ENCODE measurements around the gene SMIM24. TPM values are rescaled to one million over a fixed set of nuclear protein-coding genes. Genes with fewer than 3 reads are reported as not detected.
A peak's percentile ranks its signal among the peaks of the same experiment; 100 is the strongest.
"Not testable (repeated sequence)": the region's sequence is repeated elsewhere in the genome, so short reads cannot be mapped to it uniquely, and the experiment has no call there.

Gene SMIM24
- total and polyA plus RNA-seq, 2 donors: not detected

DNA sequence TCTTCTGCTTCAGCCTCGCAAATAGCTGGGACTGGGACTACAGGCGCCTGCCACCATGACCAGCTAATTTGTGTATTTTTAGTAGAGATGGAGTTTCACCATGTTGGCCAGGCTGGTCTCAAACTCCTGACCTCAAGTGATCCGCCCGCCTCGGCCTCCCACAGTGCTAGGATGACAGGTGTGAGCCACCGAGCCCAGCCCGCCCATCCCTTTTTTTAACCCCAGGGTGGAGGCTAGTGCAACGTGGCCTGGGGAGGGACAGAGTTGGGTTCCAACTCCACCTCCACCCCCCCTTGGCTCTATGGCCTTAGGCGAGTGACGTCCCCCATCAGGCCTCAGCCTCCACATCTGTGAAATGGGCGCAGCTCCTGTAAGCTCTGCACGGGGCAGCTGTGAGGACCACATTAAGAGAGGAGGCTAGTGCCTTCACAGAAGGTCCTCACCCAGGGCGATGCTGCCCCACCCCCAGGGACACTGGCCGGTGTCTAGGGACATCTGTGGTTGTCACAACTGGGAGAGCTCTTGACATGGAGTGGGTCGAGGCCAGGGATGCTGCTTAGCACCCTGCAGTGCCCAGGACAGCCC, 37.7 kb downstream of the SMIM24 start:
- H3K36me3 ChIP-seq (ENCODE audit: insufficient read depth): peaks cover 2% of the 10 kb centered on the region
- no peaks in the 10 kb centered on the region for H3K4me1 ChIP-seq (ENCODE audit: insufficient read depth)
- no peak for DNase-seq (ENCODE audit: extremely low spot score)
- WGBS: 91% methylated on average over 15 of the region's 15 CpGs
- H3K27ac ChIP-seq (ENCODE audit: low read depth): no peak overlapping the region
- no peak overlapping the region for H3K4me3 ChIP-seq (ENCODE audit: low read depth, low read length)

DNA sequence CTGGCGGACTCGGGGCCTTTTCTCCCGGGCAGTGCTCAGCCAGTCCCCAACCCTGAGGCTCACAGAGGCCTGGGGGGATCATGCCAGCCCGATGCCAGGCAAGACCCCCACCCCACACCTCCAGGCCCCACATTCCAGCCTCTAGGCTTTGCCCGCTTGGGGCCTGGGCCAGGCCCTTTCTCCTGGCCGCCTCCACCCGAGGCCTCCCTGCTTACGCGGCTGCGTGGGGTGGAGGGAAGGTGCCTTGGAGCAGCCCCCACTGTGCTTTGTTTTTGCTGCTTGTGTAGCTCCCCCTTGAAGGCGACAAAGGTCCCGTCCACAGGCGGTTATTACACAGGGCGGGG, 38.4 kb downstream of the SMIM24 start:
- H3K4me3 ChIP-seq (ENCODE audit: low read depth, low read length): no peak overlapping the region
- no peaks in the 10 kb centered on the region for H3K36me3 ChIP-seq (ENCODE audit: insufficient read depth)
- H3K4me1 ChIP-seq (ENCODE audit: insufficient read depth): no peaks in the 10 kb centered on the region
- H3K27ac ChIP-seq (ENCODE audit: low read depth): no peak overlapping the region
- WGBS: 74% methylated on average over 14 of the region's 14 CpGs
- DNase-seq (ENCODE audit: extremely low spot score): no peak

DNA sequence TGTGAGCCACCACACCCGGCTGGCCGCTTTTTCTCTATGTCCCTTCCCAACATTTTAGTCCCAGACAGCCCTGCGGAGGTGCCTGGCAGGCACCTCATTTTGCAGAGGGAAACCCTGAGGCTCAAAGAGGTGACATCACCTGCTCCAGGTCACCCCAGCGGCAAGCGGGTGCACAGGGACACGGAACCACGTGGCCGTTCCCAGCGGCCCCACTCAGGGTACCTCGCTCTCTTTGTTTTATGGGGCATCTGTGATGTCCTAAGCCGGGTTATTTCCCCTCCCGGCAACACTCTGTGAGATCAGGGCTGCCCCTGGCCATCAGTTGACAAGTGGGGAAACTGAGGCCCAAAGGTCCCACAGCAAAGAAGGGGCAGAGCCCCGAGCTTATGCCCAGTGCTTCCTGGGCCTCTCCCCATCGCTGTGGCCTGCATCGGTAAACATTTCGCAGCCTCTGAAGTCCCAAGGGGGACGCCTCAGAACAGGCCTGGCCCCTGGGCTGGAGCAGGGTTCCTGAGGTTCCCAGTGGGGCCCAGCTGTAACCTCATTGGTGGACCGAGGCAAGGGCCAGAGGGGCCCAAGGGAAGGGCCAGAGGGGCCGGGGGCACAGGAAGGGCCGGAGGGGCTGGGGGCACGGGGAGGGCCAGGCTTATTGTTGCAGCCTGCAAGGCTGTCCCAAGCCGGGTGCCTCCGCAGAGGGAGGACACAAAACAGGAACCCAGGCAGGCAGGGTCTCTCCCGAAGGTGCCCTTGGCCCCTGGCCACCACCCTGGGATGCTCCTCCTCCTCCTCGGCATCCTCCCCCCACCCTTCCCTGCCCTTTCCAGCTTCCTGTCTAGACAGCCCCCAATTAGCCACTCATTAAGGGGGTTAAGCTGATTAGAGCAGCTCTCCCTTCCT, 39.0 kb downstream of the SMIM24 start:
- H3K36me3 ChIP-seq (ENCODE audit: insufficient read depth): no peaks in the 10 kb centered on the region
- no peaks in the 10 kb centered on the region for H3K4me1 ChIP-seq (ENCODE audit: insufficient read depth)
- 71% methylated on average over 25 of the region's 25 CpGs for WGBS
- no peak overlapping the region for H3K27ac ChIP-seq (ENCODE audit: low read depth)
- no peak for DNase-seq (ENCODE audit: extremely low spot score)
- no peak overlapping the region for H3K4me3 ChIP-seq (ENCODE audit: low read depth, low read length)

- H3K4me3 ChIP-seq (ENCODE audit: low read depth, low read length): no peak overlapping the region
- no peaks in the 10 kb centered on the region for H3K4me1 ChIP-seq (ENCODE audit: insufficient read depth)
- H3K27ac ChIP-seq (ENCODE audit: low read depth): no peak overlapping the region
- DNase-seq (ENCODE audit: extremely low spot score): no peak
- 71% methylated on average over 13 of the region's 13 CpGs for WGBS
- no peaks in the 10 kb centered on the region for H3K36me3 ChIP-seq (ENCODE audit: insufficient read depth)
Measured at GRCh38 chr19:3440082-3440481, 40.2 kb downstream of the SMIM24 start.

GRCh38 chr19:3434630-3435553, 45.4 kb downstream of the SMIM24 start:
- Histone ChIP-seq H3K4me1 (ENCODE audit: insufficient read depth) (no peaks in the 10 kb centered on the region), H3K36me3 (ENCODE audit: insufficient read depth) (no peaks in the 10 kb centered on the region), H3K4me3 (ENCODE audit: low read depth, low read length) (peak overlapping the region; percentile 37), H3K27ac (ENCODE audit: low read depth) (peak overlapping the region; percentile 94)
- 3% methylated on average over 67 of the region's 67 CpGs for WGBS
- peak; percentile 86 for DNase-seq (ENCODE audit: extremely low spot score)

- 93% methylated on average over 11 of the region's 11 CpGs for WGBS
Measured at GRCh38 chr19:3433805-3434540, 46.4 kb downstream of the SMIM24 start.

DNA sequence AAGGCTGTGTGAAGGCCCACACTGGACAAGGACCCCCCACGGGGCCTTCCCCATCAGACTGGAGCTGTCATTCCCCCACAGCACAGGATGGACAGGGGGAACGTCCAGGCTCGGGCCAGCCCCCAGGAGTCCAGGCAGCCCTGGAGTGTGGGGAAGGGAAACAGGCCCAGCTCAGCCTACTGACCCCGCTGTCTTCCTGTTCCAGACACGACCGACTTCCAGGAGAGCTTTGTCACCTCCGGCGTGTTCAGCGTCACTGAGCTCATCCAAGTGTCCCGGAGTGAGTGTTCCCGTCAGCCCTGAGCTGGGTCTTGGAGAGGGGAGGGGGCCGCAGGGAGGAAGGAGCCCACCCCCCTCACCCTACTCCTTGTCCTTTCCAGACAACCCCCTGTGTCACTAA, 47.0 kb downstream of the SMIM24 start:
- no peak for DNase-seq (ENCODE audit: extremely low spot score)
- Histone ChIP-seq H3K4me3 (ENCODE audit: low read depth, low read length) (no peak overlapping the region), H3K27ac (ENCODE audit: low read depth) (peak overlapping the region; percentile 31), H3K36me3 (ENCODE audit: insufficient read depth) (no peaks in the 10 kb centered on the region), H3K4me1 (ENCODE audit: insufficient read depth) (no peaks in the 10 kb centered on the region)
- WGBS: 72% methylated on average over 12 of the region's 12 CpGs

More at GRCh38 chr19:3433805-3434540, 46.4 kb downstream of the SMIM24 start:
- no peak overlapping the region for H3K4me3 ChIP-seq (ENCODE audit: low read depth, low read length)
- DNase-seq (ENCODE audit: extremely low spot score): no peak
- H3K36me3 ChIP-seq (ENCODE audit: insufficient read depth): no peaks in the 10 kb centered on the region
- no peaks in the 10 kb centered on the region for H3K4me1 ChIP-seq (ENCODE audit: insufficient read depth)
- peak overlapping the region; percentile 94 for H3K27ac ChIP-seq (ENCODE audit: low read depth)

- H3K36me3 ChIP-seq (ENCODE audit: insufficient read depth): no peaks in the 10 kb centered on the region
- H3K27ac ChIP-seq (ENCODE audit: low read depth): no peak overlapping the region
- H3K4me1 ChIP-seq (ENCODE audit: insufficient read depth): no peaks in the 10 kb centered on the region
- H3K4me3 ChIP-seq (ENCODE audit: low read depth, low read length): no peak overlapping the region
- no peak for DNase-seq (ENCODE audit: extremely low spot score)
- WGBS: 91% methylated on average over 18 of the region's 18 CpGs
Measured at GRCh38 chr19:3431760-3432397, 48.4 kb downstream of the SMIM24 start.

- WGBS: 64% methylated on average over 5 of the region's 5 CpGs
- H3K4me3 ChIP-seq (ENCODE audit: low read depth, low read length); H3K4me1 ChIP-seq (ENCODE audit: insufficient read depth); H3K36me3 ChIP-seq (ENCODE audit: insufficient read depth); DNase-seq (ENCODE audit: extremely low spot score): not testable (repeated sequence)
- H3K27ac ChIP-seq (ENCODE audit: low read depth): peak overlapping the region; percentile 85
Measured at GRCh38 chr19:3430366-3430680, 50.0 kb downstream of the SMIM24 start.

DNA sequence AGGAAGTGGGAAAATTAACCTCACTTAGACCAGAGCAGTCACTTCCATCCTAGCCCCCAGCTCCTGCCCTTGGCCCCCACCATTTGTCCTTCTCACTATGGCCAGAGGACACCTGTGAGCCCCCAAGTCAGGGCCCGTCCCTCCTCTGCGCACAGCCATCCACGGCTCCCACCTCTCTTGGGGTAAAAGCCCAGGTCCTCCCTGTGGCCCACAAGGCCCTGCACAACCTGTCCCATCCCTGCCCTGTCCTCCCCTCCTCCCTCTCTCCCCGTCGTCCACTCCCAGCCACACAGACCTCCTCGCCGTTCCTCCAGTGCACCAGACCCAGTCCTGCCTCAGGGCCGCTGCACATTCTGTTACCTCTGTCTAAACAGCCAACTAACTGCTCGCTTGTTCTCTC, 53.9 kb downstream of the SMIM24 start:
- WGBS: 88% methylated on average over 9 of the region's 9 CpGs
- DNase-seq (ENCODE audit: extremely low spot score): no peak
- H3K36me3 ChIP-seq (ENCODE audit: insufficient read depth): no peaks in the 10 kb centered on the region

More for the DNA sequence above, 53.9 kb downstream of the SMIM24 start:
- no peak overlapping the region for H3K27ac ChIP-seq (ENCODE audit: low read depth)
- H3K4me1 ChIP-seq (ENCODE audit: insufficient read depth): no peaks in the 10 kb centered on the region
- H3K4me3 ChIP-seq (ENCODE audit: low read depth, low read length): no peak overlapping the region

Measured in urinary bladder (tissue), 4 donors.